ENCODE data around the gene LDB2. TPM values are rescaled to one million over a fixed set of nuclear protein-coding genes. Genes with fewer than 3 reads are reported as not detected.

The LDB2 gene
- total and polyA plus RNA-seq, 7 donors, result 7.0 to 18.9 (median 10.1) TPM

GRCh38 chr4:16777726-16778125 lies 120.7 kb downstream of the LDB2 start:
- DNase-seq (no peak), ATAC-seq (no peak)
- WGBS, 3 donors, result 78 to 84% (median 80%) methylated on average over 3 of the region's 3 CpGs
- Histone ChIP-seq H3K36me3 (ENCODE audit: insufficient read depth in 1 of 2, low read depth in 1 of 2) (no peaks in the 10 kb centered on the region), H3K4me1 (no peaks in the 10 kb centered on the region), H3K27ac (no peak overlapping the region), H3K27me3 (ENCODE audit: insufficient read depth in 3 of 3, low read length in 2 of 3) (no peaks in the 10 kb centered on the region), H3K4me3 (no peak overlapping the region), H3K9me3 (no peaks in the 10 kb centered on the region)
- intact Hi-C loops (cut with DNase I), result no loop called here
- TF ChIP-seq CTCF (IDR thresholded peaks at IDR 0.05), result no peak

GRCh38 chr4:16775411-16776154 lies 122.9 kb downstream of the LDB2 start:
- TF ChIP-seq CTCF (IDR thresholded peaks at IDR 0.05), result no peak
- 82 to 90% (median 86%) methylated on average over 5 of the region's 5 CpGs for WGBS, 3 donors
- Histone ChIP-seq H3K36me3 (ENCODE audit: insufficient read depth in 1 of 2, low read depth in 1 of 2) (no peaks in the 10 kb centered on the region), H3K4me1 (no peaks in the 10 kb centered on the region), H3K4me3 (no peak overlapping the region), H3K9me3 (no peaks in the 10 kb centered on the region), H3K27ac (no peak overlapping the region), H3K27me3 (ENCODE audit: insufficient read depth in 3 of 3, low read length in 2 of 3) (no peaks in the 10 kb centered on the region)
- intact Hi-C loops (cut with DNase I), result no loop called here
- DNase-seq (no peak), ATAC-seq (no peak)

- ATAC-seq, result no peak
Measured at GRCh38 chr4:16772366-16772850, 126.0 kb downstream of the LDB2 start.

GRCh38 chr4:16770710-16771285 lies 127.6 kb downstream of the LDB2 start:
- H3K27me3 ChIP-seq (ENCODE audit: insufficient read depth in 3 of 3, low read length in 2 of 3), result no peaks in the 10 kb centered on the region
- DNase-seq (no peak), ATAC-seq (no peak)
- H3K27ac ChIP-seq, result no peak overlapping the region
- WGBS, 3 donors, result 70 to 75% (median 73%) methylated on average over 6 of the region's 6 CpGs
- intact Hi-C loops (cut with DNase I), result no loop called here
- no peaks in the 10 kb centered on the region for H3K36me3 ChIP-seq (ENCODE audit: insufficient read depth in 1 of 2, low read depth in 1 of 2)
- H3K9me3 ChIP-seq, result no peaks in the 10 kb centered on the region
- TF ChIP-seq CTCF (IDR thresholded peaks at IDR 0.05), result no peak
- H3K4me1 ChIP-seq, result no peaks in the 10 kb centered on the region
- no peak overlapping the region for H3K4me3 ChIP-seq

More at GRCh38 chr4:16772366-16772850, 126.0 kb downstream of the LDB2 start:
- Histone ChIP-seq H3K4me3 (no peak overlapping the region), H3K4me1 (no peaks in the 10 kb centered on the region), H3K36me3 (ENCODE audit: insufficient read depth in 1 of 2, low read depth in 1 of 2) (no peaks in the 10 kb centered on the region), H3K9me3 (no peaks in the 10 kb centered on the region), H3K27me3 (ENCODE audit: insufficient read depth in 3 of 3, low read length in 2 of 3) (no peaks in the 10 kb centered on the region), H3K27ac (no peak overlapping the region)
- intact Hi-C loops (cut with DNase I), result no loop called here
- no peak for TF ChIP-seq CTCF (IDR thresholded peaks at IDR 0.05)
- 26 to 35% (median 34%) methylated on average over 2 of the region's 2 CpGs for WGBS, 3 donors
- DNase-seq, result no peak

All from psoas muscle (tissue), 8 donors.